Esophagus squamous epithelium (tissue), 5 donors: ENCODE data around the gene PCDH19. TPM values are rescaled to one million over a fixed set of nuclear protein-coding genes. Genes with fewer than 3 reads are reported as not detected.

Experiments
- DNase-seq: peaks from one replicate; lab custom pipeline; 2025; lab: John Stamatoyannopoulos, UW
- H3K27ac ChIP-seq, 4 donors: fragments of 200-600 bp; sonication (generic); one replicate each; pipeline ENCODE4 v1.5.1; 2016 to 2019; ENCODE audit warnings: mild to moderate bottlenecking in 1 of 4
- H3K27me3 ChIP-seq, 4 donors: fragments of 200-600 bp; sonication (generic); 1 replicate in 3 of 4; 2 replicates in 1 of 4; pipeline versions ENCODE4 v1.5.1 to v1.6.0; 2017 to 2021; ENCODE audit warnings: antibody characterized with exemption in 1 of 4
- H3K36me3 ChIP-seq, 3 donors: fragments of 200-600 bp; sonication (generic); one replicate each; pipeline ENCODE4 v1.5.1; 2016 to 2019
- H3K4me1 ChIP-seq, 3 donors: fragments of 200-600 bp; sonication (generic); one replicate each; pipeline ENCODE4 v1.5.1; 2017 to 2019
- H3K4me3 ChIP-seq, 4 donors: fragments of 200-600 bp; sonication (generic); 1 replicate in 3 of 4; 2 replicates in 1 of 4; pipeline ENCODE4 v1.5.1; 2016 to 2019; ENCODE audit warnings: mild to moderate bottlenecking in 2 of 4, moderate library complexity in 1 of 4
- H3K9me3 ChIP-seq, 3 donors: fragments of 200-600 bp; sonication (generic); one replicate each; pipeline ENCODE4 v1.5.1; 2016 to 2019
- POLR2A ChIP-seq, 4 donors: fragments of 450-650 bp; IDR thresholded peaks; one replicate each; pipeline ENCODE4 v1.6.1; 2017; ENCODE audit warnings: antibody characterized with exemption in 4 of 4, mild to moderate bottlenecking in 4 of 4, moderate library complexity in 3 of 4
- WGBS, 2 donors: methylation state at CpG; one replicate each; pipeline ENCODE4 v1.1.5; 2018; 5-methylcytosine and 5-hydroxymethylcytosine counted together
- intact Hi-C: fragments of 100-400 bp; cut with DNase I; formaldehyde crosslinking; loops from one replicate; pipeline ENCODE4 v1.15.0; 2022
- total RNA-seq, 4 donors: library from RNA; depleted of rRNA; stranded (reverse); fragments of >200 nt; gene quantifications; one replicate each; pipeline ENCODE4 v1.1.0, GENCODE V29; 2016
- TF ChIP-seq, protein P1 (sequence below), 6 experiments: fragments of 450-650 bp in 4 of 6; fragments of 200-600 bp in 2 of 6; sonication (generic) in 2 of 6; IDR thresholded peaks; one replicate each; pipeline ENCODE4 v1.5.1; 2016 to 2019; ENCODE audit warnings: antibody characterized with exemption in 6 of 6, mild to moderate bottlenecking in 4 of 6, moderate library complexity in 4 of 6
- donor health status: DM: yes; HTN: yes; CAD: no.

The PCDH19 gene
- total RNA-seq, 4 donors from 2014 or later, result 0.08 to 0.76 (median 0.41) TPM

DNA sequence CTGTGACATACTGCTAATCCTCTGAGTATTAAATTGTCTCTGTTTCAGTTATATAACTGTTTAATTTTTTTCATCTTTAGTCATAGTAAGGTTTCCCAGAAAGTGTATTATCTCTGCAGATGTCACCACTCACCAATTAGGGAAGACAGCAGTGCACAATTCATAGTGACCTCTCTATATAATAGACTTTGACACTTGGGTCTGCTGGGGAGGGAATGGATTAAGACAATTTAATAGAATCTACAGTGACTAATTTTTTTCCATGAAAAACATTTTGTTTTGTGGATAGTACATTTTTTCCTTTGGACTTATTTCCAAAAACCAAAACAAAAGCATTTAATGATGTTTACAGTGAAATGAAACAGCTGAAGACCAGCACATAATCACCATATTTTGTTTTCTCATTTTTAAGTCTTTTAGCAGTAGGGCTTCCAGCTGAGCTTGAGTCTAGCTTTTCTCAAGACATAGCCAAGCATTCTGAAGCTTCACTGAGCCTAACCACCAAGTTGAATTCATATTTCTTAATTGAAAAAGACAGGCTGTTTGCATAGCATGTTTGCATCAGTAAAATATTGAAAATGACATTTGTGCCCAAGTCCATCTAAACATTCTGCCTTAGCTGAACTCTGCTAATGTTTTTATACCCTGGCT is 69.5 kb downstream of the PCDH19 start:
- H3K9me3 ChIP-seq, result no peaks in the 10 kb centered on the region
- intact Hi-C loops, result no loop called here
- no peak overlapping the region for H3K4me3 ChIP-seq
- no peaks in the 10 kb centered on the region for H3K27me3 ChIP-seq
- H3K36me3 ChIP-seq, result no peaks in the 10 kb centered on the region
- DNase-seq, result no peak
- no peaks in the 10 kb centered on the region for H3K4me1 ChIP-seq
- no peak for TF ChIP-seq POLR2A (IDR thresholded peaks at IDR 0.05)
- TF ChIP-seq, protein P1, sequence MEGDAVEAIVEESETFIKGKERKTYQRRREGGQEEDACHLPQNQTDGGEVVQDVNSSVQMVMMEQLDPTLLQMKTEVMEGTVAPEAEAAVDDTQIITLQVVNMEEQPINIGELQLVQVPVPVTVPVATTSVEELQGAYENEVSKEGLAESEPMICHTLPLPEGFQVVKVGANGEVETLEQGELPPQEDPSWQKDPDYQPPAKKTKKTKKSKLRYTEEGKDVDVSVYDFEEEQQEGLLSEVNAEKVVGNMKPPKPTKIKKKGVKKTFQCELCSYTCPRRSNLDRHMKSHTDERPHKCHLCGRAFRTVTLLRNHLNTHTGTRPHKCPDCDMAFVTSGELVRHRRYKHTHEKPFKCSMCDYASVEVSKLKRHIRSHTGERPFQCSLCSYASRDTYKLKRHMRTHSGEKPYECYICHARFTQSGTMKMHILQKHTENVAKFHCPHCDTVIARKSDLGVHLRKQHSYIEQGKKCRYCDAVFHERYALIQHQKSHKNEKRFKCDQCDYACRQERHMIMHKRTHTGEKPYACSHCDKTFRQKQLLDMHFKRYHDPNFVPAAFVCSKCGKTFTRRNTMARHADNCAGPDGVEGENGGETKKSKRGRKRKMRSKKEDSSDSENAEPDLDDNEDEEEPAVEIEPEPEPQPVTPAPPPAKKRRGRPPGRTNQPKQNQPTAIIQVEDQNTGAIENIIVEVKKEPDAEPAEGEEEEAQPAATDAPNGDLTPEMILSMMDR (IDR thresholded peaks at IDR 0.05), result no peak
- H3K27ac ChIP-seq, result no peak overlapping the region

- H3K4me1 ChIP-seq, result no peaks in the 10 kb centered on the region
- DNase-seq, result no peak
- no peaks in the 10 kb centered on the region for H3K27me3 ChIP-seq
- no peak overlapping the region for H3K4me3 ChIP-seq
- intact Hi-C loops, result no loop called here
- H3K36me3 ChIP-seq, result no peaks in the 10 kb centered on the region
- WGBS, 2 donors, result 51 to 88% methylated on average over 5 to 6 of the region's 6 CpGs
- no peaks in the 10 kb centered on the region for H3K9me3 ChIP-seq
- TF ChIP-seq, protein P1 (IDR thresholded peaks at IDR 0.05), result no peak
- no peak for TF ChIP-seq POLR2A (IDR thresholded peaks at IDR 0.05)
- H3K27ac ChIP-seq, result no peak overlapping the region
Observed at GRCh38 chrX:100328351-100328750, 81.7 kb downstream of the PCDH19 start.

DNA sequence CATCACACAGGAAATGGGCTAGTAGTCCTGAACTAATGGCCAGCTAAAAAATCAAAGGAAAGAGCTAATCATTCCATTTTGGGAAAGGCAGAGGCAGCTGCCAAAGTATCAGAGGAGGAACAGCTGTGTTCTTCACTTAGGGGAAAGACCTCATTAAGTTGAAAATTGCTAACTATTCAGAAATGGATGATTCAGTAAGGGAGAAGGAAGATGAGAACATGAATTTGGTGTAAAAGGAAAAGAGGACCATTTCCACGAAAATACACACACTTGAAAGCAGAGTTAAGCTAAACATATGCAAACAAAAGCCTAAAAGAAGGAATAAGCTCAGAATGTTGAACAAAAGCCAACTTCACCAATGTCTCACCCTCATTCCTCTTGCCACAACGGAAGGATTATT is 90.4 kb downstream of the PCDH19 start:
- H3K36me3 ChIP-seq, result no peaks in the 10 kb centered on the region
- no peak for TF ChIP-seq POLR2A (IDR thresholded peaks at IDR 0.05)
- TF ChIP-seq, protein P1 (IDR thresholded peaks at IDR 0.05), result no peak
- no peak overlapping the region for H3K27ac ChIP-seq
- H3K4me1 ChIP-seq, result no peaks in the 10 kb centered on the region
- 2 to 34% methylated on average over 2 of the region's 2 CpGs for WGBS, 2 donors
- DNase-seq, result no peak
- no peaks in the 10 kb centered on the region for H3K27me3 ChIP-seq
- intact Hi-C loops, result no loop called here
- H3K9me3 ChIP-seq, result no peaks in the 10 kb centered on the region
- no peak overlapping the region for H3K4me3 ChIP-seq

- no peak for TF ChIP-seq POLR2A (IDR thresholded peaks at IDR 0.05)
- TF ChIP-seq, protein P1 (IDR thresholded peaks at IDR 0.05), result no peak
- H3K27me3 ChIP-seq, result no peaks in the 10 kb centered on the region
- intact Hi-C loops, result no loop called here
- H3K4me1 ChIP-seq, result no peaks in the 10 kb centered on the region
- WGBS, 2 donors, result 40 to 44% methylated on average over 3 of the region's 3 CpGs
- no peaks in the 10 kb centered on the region for H3K9me3 ChIP-seq
- no peaks in the 10 kb centered on the region for H3K36me3 ChIP-seq
- H3K27ac ChIP-seq, result no peak overlapping the region
- DNase-seq, result no peak
- no peak overlapping the region for H3K4me3 ChIP-seq
Observed at GRCh38 chrX:100316987-100317386, 93.1 kb downstream of the PCDH19 start.

DNA sequence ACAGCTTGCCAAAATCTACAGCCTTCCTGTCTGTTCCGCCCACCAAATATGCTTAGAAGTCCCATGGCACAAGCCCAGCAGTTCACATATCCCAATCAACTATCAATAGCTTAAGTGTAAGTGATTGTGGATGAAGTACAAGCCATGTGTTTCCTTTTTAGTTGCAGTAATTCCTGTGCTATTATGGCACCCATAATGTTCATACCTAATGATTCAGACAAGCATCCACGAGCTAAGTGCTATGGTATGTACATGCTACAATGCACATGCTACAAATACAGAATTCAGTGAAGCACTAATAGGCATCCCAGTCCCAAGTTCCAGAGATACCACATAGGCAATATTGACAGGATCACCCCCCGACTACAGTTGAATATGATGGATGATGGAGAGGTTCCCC is 94.5 kb downstream of the PCDH19 start:
- Histone ChIP-seq H3K36me3 (no peaks in the 10 kb centered on the region), H3K27ac (no peak overlapping the region), H3K9me3 (no peaks in the 10 kb centered on the region), H3K4me1 (no peaks in the 10 kb centered on the region), H3K27me3 (no peaks in the 10 kb centered on the region), H3K4me3 (no peak overlapping the region)
- 63 to 79% methylated on average over 1 to 3 of the region's 3 CpGs for WGBS, 2 donors
- intact Hi-C loops, result no loop called here
- TF ChIP-seq POLR2A (IDR thresholded peaks at IDR 0.05), result no peak
- TF ChIP-seq, protein P1 (IDR thresholded peaks at IDR 0.05), result no peak
- DNase-seq, result no peak
